C4-2B (cell line): ENCODE measurements around the gene RUSF1.

Experiments used
- ZFX ChIP-seq: fragments of 450-650 bp; IDR thresholded peaks from 2 replicates; pipeline ENCODE4 v1.6.1; 2017
- TF ChIP-seq, protein P1 (sequence below): fragments of 450-650 bp; conservative IDR thresholded peaks from 2 replicates; pipeline ENCODE4 v1.5.1; 2017; ENCODE audit warnings: mild to moderate bottlenecking

DNA sequence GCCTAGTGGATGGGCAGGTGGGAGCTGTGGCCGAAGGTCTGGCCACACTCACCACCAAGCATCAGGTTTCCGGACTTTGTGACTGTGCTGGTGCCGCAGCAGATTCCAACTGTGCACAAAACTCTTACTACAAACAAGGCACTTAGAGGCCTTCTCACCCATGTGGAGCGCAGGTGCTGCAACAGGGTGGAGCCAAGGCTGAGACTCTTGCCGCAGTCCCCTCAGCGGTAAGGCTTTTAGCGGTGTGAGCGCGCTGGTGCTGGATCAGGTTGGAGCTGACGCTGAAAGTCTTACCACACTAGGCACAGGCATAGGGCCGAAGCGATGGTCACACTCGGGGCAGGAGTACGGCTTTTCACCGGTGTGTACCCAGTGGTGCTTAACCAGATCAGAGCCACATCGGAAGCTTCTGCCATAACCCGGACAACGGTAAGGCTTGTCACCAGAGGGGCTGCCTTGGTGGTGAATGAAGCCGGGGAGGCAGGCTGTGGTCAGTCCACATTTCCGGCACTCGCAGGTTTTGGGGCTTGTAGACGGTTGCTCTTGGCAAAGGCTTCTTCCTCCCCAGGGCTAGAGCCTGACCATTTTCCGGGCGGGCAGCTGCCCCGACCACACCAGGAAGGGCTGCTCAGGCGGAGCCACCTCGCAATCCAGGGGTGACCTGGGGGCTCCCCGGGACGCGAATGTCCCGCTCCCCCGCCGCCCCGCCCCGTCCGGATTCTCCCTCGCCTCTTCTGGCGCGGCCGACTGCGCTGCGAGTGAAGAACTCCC is 49.9 kb downstream of the RUSF1 start:
- TF ChIP-seq, protein P1, sequence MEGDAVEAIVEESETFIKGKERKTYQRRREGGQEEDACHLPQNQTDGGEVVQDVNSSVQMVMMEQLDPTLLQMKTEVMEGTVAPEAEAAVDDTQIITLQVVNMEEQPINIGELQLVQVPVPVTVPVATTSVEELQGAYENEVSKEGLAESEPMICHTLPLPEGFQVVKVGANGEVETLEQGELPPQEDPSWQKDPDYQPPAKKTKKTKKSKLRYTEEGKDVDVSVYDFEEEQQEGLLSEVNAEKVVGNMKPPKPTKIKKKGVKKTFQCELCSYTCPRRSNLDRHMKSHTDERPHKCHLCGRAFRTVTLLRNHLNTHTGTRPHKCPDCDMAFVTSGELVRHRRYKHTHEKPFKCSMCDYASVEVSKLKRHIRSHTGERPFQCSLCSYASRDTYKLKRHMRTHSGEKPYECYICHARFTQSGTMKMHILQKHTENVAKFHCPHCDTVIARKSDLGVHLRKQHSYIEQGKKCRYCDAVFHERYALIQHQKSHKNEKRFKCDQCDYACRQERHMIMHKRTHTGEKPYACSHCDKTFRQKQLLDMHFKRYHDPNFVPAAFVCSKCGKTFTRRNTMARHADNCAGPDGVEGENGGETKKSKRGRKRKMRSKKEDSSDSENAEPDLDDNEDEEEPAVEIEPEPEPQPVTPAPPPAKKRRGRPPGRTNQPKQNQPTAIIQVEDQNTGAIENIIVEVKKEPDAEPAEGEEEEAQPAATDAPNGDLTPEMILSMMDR, result no peak
- no peak for TF ChIP-seq ZFX
